Stimulated activated CD8-positive, alpha-beta memory T cell treated with anti-CD3 and anti-CD28 coated beads, Interleukin-7, amount 100 ng/mL, for 24 hours (primary cell): ENCODE measurements around the gene AOX1.
"Not testable (repeated sequence)": the region's sequence is repeated elsewhere in the genome, so short reads cannot be mapped to it uniquely, and the experiment has no call there.

Experiments used
- DNase-seq: peaks from one replicate; pipeline ENCODE4 v3.0.0-alpha.2; 2020; ENCODE audit warnings: low read depth

Gene AOX1

GRCh38 chr2:200585730-200586643, at the start of gene AOX1:
Gene AOX1, plus strand, starts transcription at chr2:200586014. Its CDS starts 95 bp downstream, at chr2:200586109.
- DNase-seq: no peak

GRCh38 chr2:200538139-200538538, 47.7 kb upstream of the AOX1 start:
- DNase-seq: no peak

GRCh38 chr2:200540793-200541192, 45.0 kb upstream of the AOX1 start:
- no peak for DNase-seq

- not testable (repeated sequence) for DNase-seq
Measured at GRCh38 chr2:200566596-200566995, 19.2 kb upstream of the AOX1 start.

- no peak for DNase-seq
Measured at GRCh38 chr2:200567932-200568331, 17.9 kb upstream of the AOX1 start.

- DNase-seq: no peak
Measured at GRCh38 chr2:200575957-200576356, 9.9 kb upstream of the AOX1 start.

GRCh38 chr2:200577027-200577426, 8.8 kb upstream of the AOX1 start:
- no peak for DNase-seq

- no peak for DNase-seq
Measured at GRCh38 chr2:200578778-200579177, 7.0 kb upstream of the AOX1 start.

GRCh38 chr2:200584639-200585038, 1.2 kb upstream of the AOX1 start:
- DNase-seq: no peak

- no peak for DNase-seq
Measured at GRCh38 chr2:200585340-200585729, 479 bp upstream of the AOX1 start.

- DNase-seq: no peak
Measured at GRCh38 chr2:200586644-200586975, 796 bp downstream of the AOX1 start.

- no peak for DNase-seq
Measured at GRCh38 chr2:200587007-200587616, 1.3 kb downstream of the AOX1 start.

GRCh38 chr2:200588076-200588678, 2.4 kb downstream of the AOX1 start:
- no peak for DNase-seq

GRCh38 chr2:200590090-200590489, 4.3 kb downstream of the AOX1 start:
- DNase-seq: no peak

- no peak for DNase-seq
Measured at GRCh38 chr2:200591308-200591707, 5.5 kb downstream of the AOX1 start.

- no peak for DNase-seq
Measured at GRCh38 chr2:200592406-200593075, 6.7 kb downstream of the AOX1 start.

- DNase-seq: no peak
Measured at GRCh38 chr2:200593905-200594304, 8.1 kb downstream of the AOX1 start.

GRCh38 chr2:200595913-200596312, 10.1 kb downstream of the AOX1 start:
- DNase-seq: no peak

- no peak for DNase-seq
Measured at GRCh38 chr2:200596774-200597570, 11.2 kb downstream of the AOX1 start.

- DNase-seq: no peak
Measured at GRCh38 chr2:200599206-200599605, 13.4 kb downstream of the AOX1 start.

GRCh38 chr2:200600549-200601225, 14.9 kb downstream of the AOX1 start:
- DNase-seq: no peak
